Endodermal cell (in vitro differentiated cells): ENCODE results near the gene CFL1. TPM values are rescaled to one million over a fixed set of nuclear protein-coding genes. Genes with fewer than 3 reads are reported as not detected.

ENCODE experiments used
- DNase-seq: peaks from one replicate; pipeline ENCODE4 v3.0.0-alpha.2; 2017
- H3K27ac ChIP-seq: 2 replicates; pipeline ENCODE4 v1.5.1; 2013; ENCODE audit warnings: mild to moderate bottlenecking, low read depth, low read length, moderate library complexity
- H3K27me3 ChIP-seq: 2 replicates; pipeline ENCODE4 v1.6.1; 2013; ENCODE audit warnings: mild to moderate bottlenecking, low read length, moderate library complexity; ENCODE audit not compliant: insufficient read depth, control insufficient read depth, poor library complexity, severe bottlenecking
- H3K36me3 ChIP-seq: 2 replicates; pipeline ENCODE4 v1.7.0; 2013; ENCODE audit warnings: mild to moderate bottlenecking, low read length, moderate library complexity; ENCODE audit not compliant: control insufficient read depth, insufficient read depth
- H3K4me1 ChIP-seq: one replicate; pipeline ENCODE4 v1.7.0; 2013; ENCODE audit warnings: low read length; ENCODE audit not compliant: control insufficient read depth, insufficient read depth
- H3K4me3 ChIP-seq: 2 replicates; pipeline ENCODE4 v1.5.1; 2013; ENCODE audit warnings: mild to moderate bottlenecking, low read length, moderate library complexity
- H3K9ac ChIP-seq: 2 replicates; pipeline ENCODE4 v1.6.1; 2013; ENCODE audit warnings: mild to moderate bottlenecking, low read length, moderate library complexity; ENCODE audit not compliant: poor library complexity, severe bottlenecking; ENCODE audit errors: extremely low read depth
- H3K9me3 ChIP-seq: 2 replicates; pipeline ENCODE4 v1.6.1; 2013; ENCODE audit warnings: mild to moderate bottlenecking, low read length, moderate library complexity; ENCODE audit not compliant: control insufficient read depth
- H3K27ac Mint-ChIP-seq: 2 replicates; pipeline ENCODE4 v1.8.0; 2020; ENCODE audit warnings: mixed read lengths
- H3K27me3 Mint-ChIP-seq: 2 replicates; pipeline ENCODE4 v1.8.0; 2021; ENCODE audit warnings: mild to moderate bottlenecking, mixed read lengths; ENCODE audit not compliant: insufficient read depth
- H3K36me3 Mint-ChIP-seq: 2 replicates; pipeline ENCODE4 v1.8.0; 2020; ENCODE audit warnings: low read depth, mixed read lengths
- H3K4me1 Mint-ChIP-seq: 2 replicates; pipeline ENCODE4 v1.8.0; 2020; ENCODE audit warnings: mixed read lengths
- H3K4me3 Mint-ChIP-seq: 2 replicates; pipeline ENCODE4 v1.8.0; 2020; ENCODE audit warnings: mild to moderate bottlenecking, moderate library complexity, mixed read lengths
- H3K9me3 Mint-ChIP-seq: 2 replicates; pipeline ENCODE4 v1.8.0; 2020; ENCODE audit warnings: mild to moderate bottlenecking, mixed read lengths
- CTCF ChIP-seq: fragments of 200-600 bp; sonication (generic); conservative IDR thresholded peaks from 2 replicates; pipeline ENCODE4 v1.5.0; 2021; ENCODE audit warnings: antibody characterized with exemption, mild to moderate bottlenecking
- WGBS, 2 experiments: methylation state at CpG; one replicate each; pipeline versions ENCODE4 v1.1.5 to v1.1.7; 2013; ENCODE audit warnings: missing lambda C conversion rate in 2 of 2, mixed read lengths in 1 of 2; ENCODE audit not compliant: insufficient coverage in 1 of 2, insufficient read length in 1 of 2; 5-methylcytosine and 5-hydroxymethylcytosine counted together
- total RNA-seq, 2 donors: library from RNA; stranded (reverse); fragmentation: NEBNext Ultra II Directional in 1 of 2; extraction: Animal tissue kit (Norgen Biotek cat#: 25700) in 1 of 2; gene quantifications; 2 replicates in 1 of 2; 3 replicates in 1 of 2; pipeline ENCODE4 v1.2.1, GENCODE V29; 2021

Gene CFL1
- total RNA-seq, 2 donors from 2014 or later, result 1,218 to 1,284 TPM

DNA sequence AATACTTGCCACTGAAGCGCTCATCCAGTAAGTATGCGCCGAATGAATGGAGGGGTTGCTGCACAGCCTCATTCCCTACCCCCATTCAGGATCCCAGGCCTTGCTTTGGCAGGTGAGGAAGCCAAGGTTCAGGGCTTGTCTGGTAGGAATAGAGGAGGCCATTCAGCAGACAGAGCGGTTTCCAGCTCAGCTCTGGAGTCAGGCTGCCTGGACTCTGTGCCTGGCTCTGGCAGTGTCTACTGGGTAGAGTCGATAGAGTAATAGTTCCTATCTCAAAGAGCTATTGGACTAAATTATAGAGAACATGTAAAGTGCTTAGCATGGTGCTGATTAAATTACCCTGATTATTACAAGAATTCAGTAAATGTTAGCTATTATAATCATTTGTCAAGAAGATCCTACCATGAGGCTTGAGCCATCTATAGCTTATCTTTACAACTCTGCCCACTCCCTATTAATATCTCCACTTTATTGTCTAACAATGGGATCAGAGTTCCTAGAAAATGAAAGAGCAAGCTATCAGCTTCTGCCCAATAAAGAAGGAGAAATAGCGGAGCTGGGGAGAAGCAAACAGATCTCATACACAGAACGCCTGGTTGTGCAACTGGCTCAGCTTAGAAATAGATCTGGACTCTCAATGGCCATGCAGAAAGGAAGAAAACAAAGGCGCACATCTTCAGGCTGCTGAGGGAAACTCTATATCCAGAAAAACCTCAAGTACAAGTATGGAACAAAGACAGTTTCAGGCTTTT lies 30.8 kb downstream of the CFL1 start:
- Histone ChIP-seq H3K27ac (no peak overlapping the region), H3K9me3 (no peaks in the 10 kb centered on the region), H3K4me3 (no peak overlapping the region), H3K36me3 (no peaks in the 10 kb centered on the region), H3K9ac (no peak overlapping the region), H3K4me1 (no peaks in the 10 kb centered on the region), H3K27me3 (no peaks in the 10 kb centered on the region)
- no peak for DNase-seq
- Mint-ChIP-seq H3K27me3 (peaks cover 18% of the 10 kb centered on the region), H3K9me3 (no peaks in the 10 kb centered on the region), H3K4me3 (no peak overlapping the region), H3K4me1 (no peaks in the 10 kb centered on the region), H3K36me3 (no peaks in the 10 kb centered on the region), H3K27ac (no peak overlapping the region)
- WGBS, 2 experiments, result 91 to 100% methylated on average over 6 to 8 of the region's 8 CpGs
- TF ChIP-seq CTCF, result no peak

- Histone ChIP-seq H3K27ac (no peak overlapping the region), H3K9ac (no peak overlapping the region), H3K9me3 (no peaks in the 10 kb centered on the region), H3K4me1 (no peaks in the 10 kb centered on the region), H3K27me3 (peaks cover under 1% of the 10 kb centered on the region), H3K4me3 (no peak overlapping the region), H3K36me3 (no peaks in the 10 kb centered on the region)
- H3K4me3 Mint-ChIP-seq, result no peak overlapping the region
- no peaks in the 10 kb centered on the region for H3K36me3 Mint-ChIP-seq
- TF ChIP-seq CTCF, result no peak
- H3K9me3 Mint-ChIP-seq, result no peaks in the 10 kb centered on the region
- DNase-seq, result no peak
- H3K4me1 Mint-ChIP-seq, result no peaks in the 10 kb centered on the region
- H3K27ac Mint-ChIP-seq, result no peak overlapping the region
- 90 to 93% methylated on average over 14 to 15 of the region's 15 CpGs for WGBS, 2 experiments
- H3K27me3 Mint-ChIP-seq, result peaks cover 7% of the 10 kb centered on the region
Observed at GRCh38 chr11:65822776-65823528, 35.0 kb downstream of the CFL1 start.

DNA sequence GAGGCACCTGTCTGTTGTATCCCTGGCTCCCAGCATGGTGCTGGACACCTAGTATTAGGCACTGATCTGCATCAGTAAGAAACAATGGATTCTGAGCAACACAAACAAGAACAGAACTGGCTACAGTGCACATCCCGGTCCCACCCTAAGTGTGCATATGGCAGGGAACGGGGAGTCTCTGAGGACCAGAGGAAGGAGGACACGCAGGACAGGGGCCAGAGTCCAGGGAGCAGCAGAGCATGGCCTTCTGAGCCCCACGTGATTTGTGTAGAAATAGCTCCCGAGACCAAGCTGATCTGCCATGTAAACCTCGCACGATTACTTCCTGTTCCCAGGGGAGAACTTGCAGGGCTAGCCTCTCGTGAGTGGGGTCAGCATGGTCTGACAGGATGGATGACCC lies 36.9 kb downstream of the CFL1 start:
- Histone ChIP-seq H3K9ac (no peak overlapping the region), H3K36me3 (no peaks in the 10 kb centered on the region), H3K4me1 (no peaks in the 10 kb centered on the region), H3K27ac (no peak overlapping the region), H3K4me3 (no peak overlapping the region), H3K9me3 (no peaks in the 10 kb centered on the region), H3K27me3 (peaks cover 15% of the 10 kb centered on the region)
- Mint-ChIP-seq H3K9me3 (no peaks in the 10 kb centered on the region), H3K27me3 (peaks cover 12% of the 10 kb centered on the region), H3K4me3 (no peak overlapping the region), H3K4me1 (no peaks in the 10 kb centered on the region), H3K27ac (no peak overlapping the region), H3K36me3 (no peaks in the 10 kb centered on the region)
- 83 to 87% methylated on average over 7 to 8 of the region's 8 CpGs for WGBS, 2 experiments
- no peak for DNase-seq
- no peak for TF ChIP-seq CTCF
